Esophagus muscularis mucosa (tissue), 4 donors: ENCODE data around the gene ACD.

Experiments
- EP300 ChIP-seq: sonication (generic); formaldehyde crosslinking; IDR thresholded peaks from one replicate; pipeline ENCODE4 v1.6.1; 2017; ENCODE audit warnings: antibody characterized with exemption
- POLR2AphosphoS5 ChIP-seq, 2 donors: sonication (generic); formaldehyde crosslinking; IDR thresholded peaks; one replicate each; pipeline ENCODE4 v1.6.1; 2017; ENCODE audit warnings: antibody characterized with exemption in 2 of 2
- TF ChIP-seq, protein P1 (sequence below), 3 experiments: fragments of 200-600 bp in 2 of 3; fragments of 450-650 bp in 1 of 3; sonication (generic) in 2 of 3; IDR thresholded peaks; one replicate each; pipeline ENCODE4 v1.5.1; 2017 to 2019; ENCODE audit warnings: antibody characterized with exemption in 3 of 3, mild to moderate bottlenecking in 2 of 3, moderate library complexity in 1 of 3

DNA sequence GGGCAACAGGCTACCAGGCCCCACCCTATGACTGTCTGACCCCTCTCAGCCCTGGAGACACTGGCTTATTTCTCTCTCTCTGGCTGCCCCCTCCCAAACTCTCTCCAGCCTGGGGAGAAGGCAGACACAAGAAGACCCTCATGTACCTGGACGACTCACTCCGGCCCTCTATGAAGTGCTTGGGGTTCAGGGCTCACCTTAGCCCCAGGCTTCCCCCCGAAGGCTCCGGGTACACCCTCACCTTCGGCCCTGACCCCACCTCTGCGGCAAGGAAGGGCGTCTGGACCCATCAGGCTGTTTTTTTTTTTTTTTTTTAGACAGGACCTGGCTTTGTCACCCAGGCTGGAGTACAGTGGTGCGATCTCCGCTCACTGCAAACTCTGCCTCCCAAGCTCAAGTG, 16.0 kb downstream of the ACD start:
- no peak for TF ChIP-seq POLR2AphosphoS5 (IDR thresholded peaks at IDR 0.05)
- no peak for TF ChIP-seq EP300
- TF ChIP-seq, protein P1, sequence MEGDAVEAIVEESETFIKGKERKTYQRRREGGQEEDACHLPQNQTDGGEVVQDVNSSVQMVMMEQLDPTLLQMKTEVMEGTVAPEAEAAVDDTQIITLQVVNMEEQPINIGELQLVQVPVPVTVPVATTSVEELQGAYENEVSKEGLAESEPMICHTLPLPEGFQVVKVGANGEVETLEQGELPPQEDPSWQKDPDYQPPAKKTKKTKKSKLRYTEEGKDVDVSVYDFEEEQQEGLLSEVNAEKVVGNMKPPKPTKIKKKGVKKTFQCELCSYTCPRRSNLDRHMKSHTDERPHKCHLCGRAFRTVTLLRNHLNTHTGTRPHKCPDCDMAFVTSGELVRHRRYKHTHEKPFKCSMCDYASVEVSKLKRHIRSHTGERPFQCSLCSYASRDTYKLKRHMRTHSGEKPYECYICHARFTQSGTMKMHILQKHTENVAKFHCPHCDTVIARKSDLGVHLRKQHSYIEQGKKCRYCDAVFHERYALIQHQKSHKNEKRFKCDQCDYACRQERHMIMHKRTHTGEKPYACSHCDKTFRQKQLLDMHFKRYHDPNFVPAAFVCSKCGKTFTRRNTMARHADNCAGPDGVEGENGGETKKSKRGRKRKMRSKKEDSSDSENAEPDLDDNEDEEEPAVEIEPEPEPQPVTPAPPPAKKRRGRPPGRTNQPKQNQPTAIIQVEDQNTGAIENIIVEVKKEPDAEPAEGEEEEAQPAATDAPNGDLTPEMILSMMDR (IDR thresholded peaks at IDR 0.05), result no peak
